Measurements from ENCODE around the gene TXNDC8. TPM values are rescaled to one million over a fixed set of nuclear protein-coding genes. Genes with fewer than 3 reads are reported as not detected.

The TXNDC8 gene
- total RNA-seq, 3 donors from 2014 or later, result not detected

- H3K9me3 Mint-ChIP-seq, result peaks cover 3% of the 10 kb centered on the region
- no peaks in the 10 kb centered on the region for H3K36me3 Mint-ChIP-seq (ENCODE audit: insufficient read depth)
- H3K4me3 Mint-ChIP-seq, result no peak overlapping the region
- H3K4me1 Mint-ChIP-seq (ENCODE audit: low read depth), result no peaks in the 10 kb centered on the region
- no peak for DNase-seq
- no peaks in the 10 kb centered on the region for H3K27me3 Mint-ChIP-seq (ENCODE audit: low read depth)
- ATAC-seq, result no peak
Measured at GRCh38 chr9:110338143-110338542, 480 bp upstream of the TXNDC8 start.

DNA sequence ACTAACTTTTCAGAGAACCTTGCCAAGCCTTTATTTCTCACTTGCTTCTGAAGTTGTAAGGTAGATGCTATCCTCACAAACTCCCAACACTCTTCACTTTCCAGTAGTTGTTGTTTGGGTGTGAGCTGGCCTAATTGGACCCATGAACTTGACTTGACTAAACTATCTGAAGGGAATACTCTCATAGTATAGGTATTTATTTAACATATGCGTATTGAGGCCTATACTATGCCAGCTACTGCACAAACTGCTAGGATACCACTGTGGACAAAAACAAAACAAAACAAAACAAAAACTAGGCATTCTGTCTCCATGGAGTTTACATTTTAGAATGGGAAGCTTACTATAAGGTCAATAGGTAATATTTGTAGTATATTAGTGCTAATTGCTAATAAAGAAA is 1.3 kb downstream of the TXNDC8 start:
- no peaks in the 10 kb centered on the region for H3K36me3 Mint-ChIP-seq (ENCODE audit: insufficient read depth)
- DNase-seq, result no peak

GRCh38 chr9:110334871-110335270 is 2.8 kb downstream of the TXNDC8 start:
- Mint-ChIP-seq H3K4me1 (ENCODE audit: low read depth) (no peaks in the 10 kb centered on the region), H3K36me3 (ENCODE audit: insufficient read depth) (no peaks in the 10 kb centered on the region), H3K4me3 (no peak overlapping the region), H3K9me3 (peaks cover 3% of the 10 kb centered on the region), H3K27me3 (ENCODE audit: low read depth) (peaks cover 5% of the 10 kb centered on the region)
- ATAC-seq, result no peak
- DNase-seq, result no peak

More for the DNA sequence above, 1.3 kb downstream of the TXNDC8 start:
- Mint-ChIP-seq H3K4me3 (no peak overlapping the region), H3K9me3 (peaks cover 3% of the 10 kb centered on the region), H3K27me3 (ENCODE audit: low read depth) (peaks cover 2% of the 10 kb centered on the region), H3K4me1 (ENCODE audit: low read depth) (no peaks in the 10 kb centered on the region)
- no peak for ATAC-seq

- DNase-seq (no peak), ATAC-seq (no peak)
- H3K4me1 Mint-ChIP-seq (ENCODE audit: low read depth), result no peaks in the 10 kb centered on the region
- peaks cover 3% of the 10 kb centered on the region for H3K9me3 Mint-ChIP-seq
- H3K4me3 Mint-ChIP-seq, result no peak overlapping the region
- H3K27me3 Mint-ChIP-seq (ENCODE audit: low read depth), result peaks cover 5% of the 10 kb centered on the region
- no peaks in the 10 kb centered on the region for H3K36me3 Mint-ChIP-seq (ENCODE audit: insufficient read depth)
Measured at GRCh38 chr9:110334183-110334582, 3.5 kb downstream of the TXNDC8 start.

GRCh38 chr9:110332766-110333165 is 4.9 kb downstream of the TXNDC8 start:
- Mint-ChIP-seq H3K4me1 (ENCODE audit: low read depth) (no peaks in the 10 kb centered on the region), H3K36me3 (ENCODE audit: insufficient read depth) (no peaks in the 10 kb centered on the region), H3K27me3 (ENCODE audit: low read depth) (peaks cover 7% of the 10 kb centered on the region), H3K9me3 (peaks cover 3% of the 10 kb centered on the region), H3K4me3 (no peak overlapping the region)
- DNase-seq, result no peak
- ATAC-seq, result no peak

DNA sequence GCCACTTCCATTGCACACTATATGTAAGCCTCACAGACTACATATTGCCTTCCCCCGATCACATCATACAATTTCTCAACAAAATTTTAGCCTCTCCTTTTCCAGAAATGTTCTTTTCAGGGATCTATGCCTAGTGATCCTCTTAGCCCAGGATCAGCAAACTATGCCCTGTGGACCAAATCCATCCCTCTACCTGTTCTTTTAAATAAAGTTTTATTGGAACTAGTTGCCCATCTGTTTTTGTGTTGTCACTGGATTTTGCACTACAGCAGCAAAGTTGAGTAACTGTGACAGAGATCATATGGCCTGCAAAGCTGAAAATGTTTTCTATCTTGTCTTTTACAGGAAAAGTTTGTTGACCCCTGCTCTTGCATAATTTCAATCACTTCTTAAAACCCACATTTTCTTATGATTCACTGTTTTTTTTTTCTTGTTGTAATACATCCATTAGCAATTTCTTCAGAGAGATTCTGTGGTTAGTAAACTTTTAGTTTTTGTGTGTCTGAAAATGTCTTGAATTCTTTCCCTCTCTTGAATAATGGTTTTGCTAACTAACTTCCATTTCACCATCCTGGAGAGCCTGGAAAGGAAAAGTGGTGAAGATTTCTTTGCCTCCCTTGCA is 7.1 kb downstream of the TXNDC8 start:
- no peak overlapping the region for H3K4me3 Mint-ChIP-seq
- H3K36me3 Mint-ChIP-seq (ENCODE audit: insufficient read depth), result no peaks in the 10 kb centered on the region
- H3K27me3 Mint-ChIP-seq (ENCODE audit: low read depth), result peaks cover 7% of the 10 kb centered on the region
- ATAC-seq (no peak), DNase-seq (no peak)
- peaks cover 3% of the 10 kb centered on the region for H3K9me3 Mint-ChIP-seq
- no peaks in the 10 kb centered on the region for H3K4me1 Mint-ChIP-seq (ENCODE audit: low read depth)

GRCh38 chr9:110329639-110330230 is 7.9 kb downstream of the TXNDC8 start:
- no peaks in the 10 kb centered on the region for H3K9me3 Mint-ChIP-seq
- H3K4me1 Mint-ChIP-seq (ENCODE audit: low read depth), result no peaks in the 10 kb centered on the region
- peaks cover 7% of the 10 kb centered on the region for H3K27me3 Mint-ChIP-seq (ENCODE audit: low read depth)
- ATAC-seq (no peak), DNase-seq (no peak)
- no peaks in the 10 kb centered on the region for H3K36me3 Mint-ChIP-seq (ENCODE audit: insufficient read depth)
- no peak overlapping the region for H3K4me3 Mint-ChIP-seq

- DNase-seq (no peak), ATAC-seq (no peak)
- no peaks in the 10 kb centered on the region for H3K36me3 Mint-ChIP-seq (ENCODE audit: insufficient read depth)
- H3K4me1 Mint-ChIP-seq (ENCODE audit: low read depth), result no peaks in the 10 kb centered on the region
- no peaks in the 10 kb centered on the region for H3K9me3 Mint-ChIP-seq
- peaks cover 7% of the 10 kb centered on the region for H3K27me3 Mint-ChIP-seq (ENCODE audit: low read depth)
- no peak overlapping the region for H3K4me3 Mint-ChIP-seq
Measured at GRCh38 chr9:110328763-110329162, 8.9 kb downstream of the TXNDC8 start.

DNA sequence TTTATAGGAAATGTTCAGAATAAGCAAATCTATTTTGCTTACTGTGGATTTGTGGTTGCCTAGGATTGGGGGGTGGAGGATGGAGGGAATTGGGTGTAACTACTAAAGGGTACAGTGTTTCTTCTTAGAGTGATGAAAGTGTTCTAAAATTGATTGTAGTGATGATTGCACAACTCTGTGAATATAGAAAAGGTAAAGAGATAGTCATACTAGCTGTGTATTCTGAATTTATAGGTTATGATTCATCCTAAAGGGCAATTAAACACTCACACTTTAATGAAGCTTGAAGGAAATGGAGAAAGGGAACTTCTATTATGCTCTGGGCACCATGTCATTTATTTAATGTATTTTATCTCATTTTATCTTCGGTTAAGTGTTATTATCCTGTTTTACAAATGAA is 9.9 kb downstream of the TXNDC8 start:
- no peaks in the 10 kb centered on the region for H3K9me3 Mint-ChIP-seq
- peaks cover 5% of the 10 kb centered on the region for H3K27me3 Mint-ChIP-seq (ENCODE audit: low read depth)
- H3K4me1 Mint-ChIP-seq (ENCODE audit: low read depth), result no peaks in the 10 kb centered on the region
- ATAC-seq (no peak), DNase-seq (no peak)
- H3K36me3 Mint-ChIP-seq (ENCODE audit: insufficient read depth), result no peaks in the 10 kb centered on the region
- H3K4me3 Mint-ChIP-seq, result no peak overlapping the region

GRCh38 chr9:110323818-110324217 is 13.8 kb downstream of the TXNDC8 start:
- ATAC-seq (no peak), DNase-seq (no peak)
- H3K4me1 Mint-ChIP-seq (ENCODE audit: low read depth), result no peaks in the 10 kb centered on the region
- H3K9me3 Mint-ChIP-seq, result no peaks in the 10 kb centered on the region
- peaks cover 3% of the 10 kb centered on the region for H3K27me3 Mint-ChIP-seq (ENCODE audit: low read depth)
- H3K4me3 Mint-ChIP-seq, result no peak overlapping the region
- H3K36me3 Mint-ChIP-seq (ENCODE audit: insufficient read depth), result no peaks in the 10 kb centered on the region

GRCh38 chr9:110320651-110321445 is 16.8 kb downstream of the TXNDC8 start:
- H3K4me3 Mint-ChIP-seq, result no peak overlapping the region
- peaks cover 7% of the 10 kb centered on the region for H3K4me1 Mint-ChIP-seq (ENCODE audit: low read depth)
- peaks cover 2% of the 10 kb centered on the region for H3K27me3 Mint-ChIP-seq (ENCODE audit: low read depth)
- no peaks in the 10 kb centered on the region for H3K36me3 Mint-ChIP-seq (ENCODE audit: insufficient read depth)
- ATAC-seq (no peak), DNase-seq (no peak)
- no peaks in the 10 kb centered on the region for H3K9me3 Mint-ChIP-seq

- ATAC-seq, result no peak
- H3K36me3 Mint-ChIP-seq (ENCODE audit: insufficient read depth), result no peaks in the 10 kb centered on the region
Measured at GRCh38 chr9:110319781-110320492, 17.7 kb downstream of the TXNDC8 start.

GRCh38 chr9:110317911-110318310 is 19.8 kb downstream of the TXNDC8 start:
- Mint-ChIP-seq H3K4me3 (no peak overlapping the region), H3K36me3 (ENCODE audit: insufficient read depth) (no peaks in the 10 kb centered on the region), H3K9me3 (peaks cover 4% of the 10 kb centered on the region), H3K27me3 (ENCODE audit: low read depth) (peaks cover 2% of the 10 kb centered on the region), H3K4me1 (ENCODE audit: low read depth) (peaks cover 7% of the 10 kb centered on the region)
- ATAC-seq (no peak), DNase-seq (no peak)

More at GRCh38 chr9:110319781-110320492, 17.7 kb downstream of the TXNDC8 start:
- Mint-ChIP-seq H3K27me3 (ENCODE audit: low read depth) (peaks cover 2% of the 10 kb centered on the region), H3K9me3 (no peaks in the 10 kb centered on the region), H3K4me3 (no peak overlapping the region), H3K4me1 (ENCODE audit: low read depth) (peaks cover 7% of the 10 kb centered on the region)
- no peak for DNase-seq

- H3K36me3 Mint-ChIP-seq (ENCODE audit: insufficient read depth), result no peaks in the 10 kb centered on the region
- peaks cover 7% of the 10 kb centered on the region for H3K4me1 Mint-ChIP-seq (ENCODE audit: low read depth)
- DNase-seq (no peak), ATAC-seq (no peak)
- peaks cover 7% of the 10 kb centered on the region for H3K9me3 Mint-ChIP-seq
- no peaks in the 10 kb centered on the region for H3K27me3 Mint-ChIP-seq (ENCODE audit: low read depth)
- peak overlapping the region; percentile 45 for H3K4me3 Mint-ChIP-seq
Measured at GRCh38 chr9:110316261-110317075, 21.2 kb downstream of the TXNDC8 start.
